Glomerular visceral epithelial cell (primary cell): Measurements from ENCODE around the gene MAST3.

Experiments used
- DNase-seq: peaks from one replicate; pipeline ENCODE4 v3.0.0-alpha.2; 2016; ENCODE audit errors: extremely low spot score

The MAST3 gene

GRCh38 chr19:18159810-18160209 is 62.2 kb downstream of the MAST3 start:
- no peak for DNase-seq

- no peak for DNase-seq
These were observed 63.0 kb downstream of the MAST3 start for GRCh38 chr19:18160493-18160970.

- DNase-seq: peak; percentile 76
These were observed 63.5 kb downstream of the MAST3 start for GRCh38 chr19:18160971-18161635.

- no peak for DNase-seq
These were observed 64.0 kb downstream of the MAST3 start for GRCh38 chr19:18161636-18162002.

GRCh38 chr19:18164072-18164471 is 66.5 kb downstream of the MAST3 start:
- no peak for DNase-seq

- DNase-seq: no peak
These were observed 68.4 kb downstream of the MAST3 start for GRCh38 chr19:18165794-18166544.

- no peak for DNase-seq
These were observed 69.4 kb downstream of the MAST3 start for GRCh38 chr19:18167011-18167410.

- peak; percentile 54 for DNase-seq
These were observed 70.5 kb downstream of the MAST3 start for GRCh38 chr19:18167975-18168645.

- DNase-seq: no peak
These were observed 71.2 kb downstream of the MAST3 start for GRCh38 chr19:18168673-18169381.

- no peak for DNase-seq
These were observed 73.2 kb downstream of the MAST3 start for GRCh38 chr19:18170714-18171255.

- DNase-seq: no peak
These were observed 74.2 kb downstream of the MAST3 start for GRCh38 chr19:18171605-18172327.

GRCh38 chr19:18172331-18173053 is 74.9 kb downstream of the MAST3 start:
- DNase-seq: no peak

- no peak for DNase-seq
These were observed 75.5 kb downstream of the MAST3 start for GRCh38 chr19:18173054-18173571.

- DNase-seq: peak; percentile 63
These were observed 76.2 kb downstream of the MAST3 start, which contains the start of gene IFI30 for GRCh38 chr19:18173572-18174288. TSS of gene IFI30 (plus strand) at chr19:18173813. CDS start at chr19:18173842, 29 bp downstream.

- DNase-seq: no peak
These were observed 77.4 kb downstream of the MAST3 start for GRCh38 chr19:18174983-18175382.

GRCh38 chr19:18176367-18177310 is 79.1 kb downstream of the MAST3 start:
- DNase-seq: no peak

GRCh38 chr19:18179957-18180356 is 82.4 kb downstream of the MAST3 start:
- no peak for DNase-seq

- DNase-seq: no peak
These were observed 86.0 kb downstream of the MAST3 start for GRCh38 chr19:18183529-18183928.
